A549 (cell line): ENCODE measurements around the gene TRAK2. TPM values are rescaled to one million over a fixed set of nuclear protein-coding genes. Genes with fewer than 3 reads are reported as not detected.

Experiments used
- ATAC-seq, 2 experiments: fragments of 200-7000 bp in 1 of 2; fragments of >200 bp in 1 of 2; cut with Nextera tagmentation in 1 of 2; cut with Tn5 transposase in 1 of 2; 3 replicates each; pipeline versions ENCODE4 v1.8.0 to v1.9.1; 2018 to 2020; ENCODE audit warnings: mild to moderate bottlenecking in 1 of 2, moderate library complexity in 1 of 2
- CTCF ChIA-PET: fragments of 300-600 bp; sonication (Branson Sonifier 250); formaldehyde crosslinking; extraction: SDS; loops from one replicate; lab custom pipeline; 2021; ENCODE audit warnings: antibody characterized with exemption, inconsistent platforms; lab: Yijun Ruan, JAX
- POLR2A ChIA-PET: fragments of 350-600 bp; formaldehyde crosslinking; extraction: SDS; loops from one replicate; lab custom pipeline; 2021; ENCODE audit warnings: antibody characterized with exemption, inconsistent platforms; lab: Yijun Ruan, JAX
- DNase-seq, 2 experiments: peaks; one replicate each; pipeline versions ENCODE4 v3.0.0 to v3.0.0-alpha.2; 2011 to 2016; ENCODE audit warnings: low read depth in 1 of 2, low spot score in 1 of 2
- FAIRE-seq: peaks from 2 replicates; lab custom pipeline; 2011; peaks lifted over from hg19 to GRCh38; lab: Jason Lieb, UNC
- H3K27ac ChIP-seq, 2 experiments: fragments of >200 bp; sonication (Bioruptor Twin); formaldehyde crosslinking; 3 replicates each; pipeline ENCODE4 v1.5.1; 2016 to 2017
- H3K4me1 ChIP-seq: fragments of >200 bp; sonication (Bioruptor Twin); formaldehyde crosslinking; 3 replicates; pipeline ENCODE4 v1.6.1; 2016
- H3K4me2 ChIP-seq: fragments of >200 bp; sonication (Bioruptor Twin); formaldehyde crosslinking; 3 replicates; pipeline ENCODE4 v1.6.1; 2016
- H3K4me3 ChIP-seq: fragments of >200 bp; sonication (Bioruptor Twin); formaldehyde crosslinking; 3 replicates; pipeline ENCODE4 v1.5.1; 2016
- H3K9me3 ChIP-seq: fragments of >200 bp; sonication (Bioruptor Twin); formaldehyde crosslinking; 3 replicates; pipeline ENCODE4 v1.6.1; 2016
- CBX2 ChIP-seq: fragments of 200-600 bp; sonication (generic); IDR thresholded peaks from 2 replicates; pipeline ENCODE4 v1.6.1; 2016; ENCODE audit warnings: low read depth, mild to moderate bottlenecking, borderline replicate concordance
- CHD2 ChIP-seq: fragments of 150-350 bp; IDR thresholded peaks from 2 replicates; pipeline ENCODE4 v1.6.1; 2014; ENCODE audit warnings: low read length; ENCODE audit not compliant: partially characterized antibody
- CHD4 ChIP-seq: fragments of 200-600 bp; sonication (generic); IDR thresholded peaks from 2 replicates; pipeline ENCODE4 v1.6.1; 2016; ENCODE audit warnings: antibody characterized with exemption, mild to moderate bottlenecking, borderline replicate concordance
- EHF ChIP-seq: fragments of 250-450 bp; sonication (Bioruptor Pico); IDR thresholded peaks from 2 replicates; pipeline ENCODE4 v1.5.0; 2020; ENCODE audit warnings: mild to moderate bottlenecking
- ESRRA ChIP-seq: fragments of 150-350 bp; IDR thresholded peaks from 2 replicates; pipeline ENCODE4 v1.6.1; 2014; ENCODE audit warnings: mild to moderate bottlenecking, low read length, borderline replicate concordance
- FOSL2 ChIP-seq, 2 experiments: fragments of 450-650 bp in 1 of 2; fragments of >200 bp in 1 of 2; sonication (Bioruptor Twin) in 1 of 2; formaldehyde crosslinking; IDR thresholded peaks; 2 replicates each; pipeline versions ENCODE4 v1.5.0 to v1.6.1; 2016 to 2020; ENCODE audit warnings: mild to moderate bottlenecking in 1 of 2, moderate library complexity in 1 of 2
- HDAC2 ChIP-seq: fragments of 200-600 bp; sonication (generic); IDR thresholded peaks from 2 replicates; pipeline ENCODE4 v1.6.1; 2016
- HEYL ChIP-seq: fragments of 250-450 bp; sonication (Bioruptor Pico); IDR thresholded peaks from 2 replicates; pipeline ENCODE4 v1.8.0; 2021; ENCODE audit warnings: mild to moderate bottlenecking, moderate library complexity
- JUN ChIP-seq, 2 experiments: fragments of >200 bp; sonication (Bioruptor Twin); formaldehyde crosslinking; IDR thresholded peaks; 2 replicates in 1 of 2; 3 replicates in 1 of 2; pipeline ENCODE4 v1.6.1; 2016 to 2017
- JUNB ChIP-seq: fragments of >200 bp; sonication (Bioruptor Twin); formaldehyde crosslinking; IDR thresholded peaks from 2 replicates; pipeline ENCODE4 v1.6.1; 2016
- KDM5A ChIP-seq: fragments of 200-600 bp; sonication (generic); IDR thresholded peaks from 2 replicates; pipeline ENCODE4 v1.6.1; 2016; ENCODE audit warnings: antibody characterized with exemption, mild to moderate bottlenecking
- MYC ChIP-seq: IDR thresholded peaks from 2 replicates; pipeline ENCODE4 v1.6.1; 2012; ENCODE audit warnings: mild to moderate bottlenecking, inconsistent platforms, low read length, improper control_type of control experiment, borderline replicate concordance
- PHF8 ChIP-seq: fragments of 200-600 bp; sonication (generic); IDR thresholded peaks from 2 replicates; pipeline ENCODE4 v1.6.1; 2016; ENCODE audit warnings: low read depth, mild to moderate bottlenecking, antibody characterized with exemption, moderate library complexity, borderline replicate concordance
- RNF2 ChIP-seq: fragments of 200-600 bp; sonication (generic); IDR thresholded peaks from 2 replicates; pipeline ENCODE4 v1.6.1; 2016; ENCODE audit warnings: low read depth, mild to moderate bottlenecking, antibody characterized with exemption, moderate library complexity, borderline replicate concordance
- TFCP2L1 ChIP-seq: fragments of 250-450 bp; sonication (Bioruptor Pico); IDR thresholded peaks from 2 replicates; pipeline ENCODE4 v1.5.0; 2021; ENCODE audit warnings: mild to moderate bottlenecking
- ZNF302 ChIP-seq: fragments of 250-450 bp; sonication (Bioruptor Pico); IDR thresholded peaks from 2 replicates; pipeline ENCODE4 v1.9.0; 2021; ENCODE audit warnings: inconsistent platforms, mild to moderate bottlenecking, moderate library complexity
- WGBS: methylation state at CpG from one replicate; pipeline ENCODE4 v1.1.6; 2017; ENCODE audit errors: missing lambda C conversion rate; 5-methylcytosine and 5-hydroxymethylcytosine counted together
- polyA plus RNA-seq, 4 experiments: library from polyadenylated mRNA; depleted of rRNA in 3 of 4; stranded (reverse); fragments of >200 nt; fragmentation: RNase III in 1 of 4; extraction: RNeasy Plus Mini Kit Qiagen cat#74134 plus additional on column Dnase treatment in 1 of 4; gene quantifications; 2 replicates in 3 of 4; 3 replicates in 1 of 4; pipeline ENCODE4 v1.2.3, GENCODE V29; 2011 to 2017
- TF ChIP-seq, protein P1 (sequence below): fragments of 200-600 bp; sonication (generic); IDR thresholded peaks from 2 replicates; pipeline ENCODE4 v1.6.1; 2016; ENCODE audit warnings: antibody characterized with exemption, mild to moderate bottlenecking, moderate library complexity
- TF ChIP-seq, protein P2 (sequence below): fragments of 250-450 bp; sonication (Bioruptor Pico); IDR thresholded peaks from 2 replicates; pipeline ENCODE4 v1.5.0; 2020; ENCODE audit warnings: low read depth, mild to moderate bottlenecking, moderate library complexity

Gene TRAK2
- polyA plus RNA-seq, 2 of the 4 experiments (the other 2 are of a cell fraction) = 10.2 to 22.4 TPM

GRCh38 chr2:201470821-201471731, 19.8 kb upstream of the TRAK2 start:
- 83% methylated on average over 9 of the region's 9 CpGs for WGBS
- TF ChIP-seq ZNF302 (CRISPR knock-in tag) = no peak
- TF ChIP-seq, protein P1, sequence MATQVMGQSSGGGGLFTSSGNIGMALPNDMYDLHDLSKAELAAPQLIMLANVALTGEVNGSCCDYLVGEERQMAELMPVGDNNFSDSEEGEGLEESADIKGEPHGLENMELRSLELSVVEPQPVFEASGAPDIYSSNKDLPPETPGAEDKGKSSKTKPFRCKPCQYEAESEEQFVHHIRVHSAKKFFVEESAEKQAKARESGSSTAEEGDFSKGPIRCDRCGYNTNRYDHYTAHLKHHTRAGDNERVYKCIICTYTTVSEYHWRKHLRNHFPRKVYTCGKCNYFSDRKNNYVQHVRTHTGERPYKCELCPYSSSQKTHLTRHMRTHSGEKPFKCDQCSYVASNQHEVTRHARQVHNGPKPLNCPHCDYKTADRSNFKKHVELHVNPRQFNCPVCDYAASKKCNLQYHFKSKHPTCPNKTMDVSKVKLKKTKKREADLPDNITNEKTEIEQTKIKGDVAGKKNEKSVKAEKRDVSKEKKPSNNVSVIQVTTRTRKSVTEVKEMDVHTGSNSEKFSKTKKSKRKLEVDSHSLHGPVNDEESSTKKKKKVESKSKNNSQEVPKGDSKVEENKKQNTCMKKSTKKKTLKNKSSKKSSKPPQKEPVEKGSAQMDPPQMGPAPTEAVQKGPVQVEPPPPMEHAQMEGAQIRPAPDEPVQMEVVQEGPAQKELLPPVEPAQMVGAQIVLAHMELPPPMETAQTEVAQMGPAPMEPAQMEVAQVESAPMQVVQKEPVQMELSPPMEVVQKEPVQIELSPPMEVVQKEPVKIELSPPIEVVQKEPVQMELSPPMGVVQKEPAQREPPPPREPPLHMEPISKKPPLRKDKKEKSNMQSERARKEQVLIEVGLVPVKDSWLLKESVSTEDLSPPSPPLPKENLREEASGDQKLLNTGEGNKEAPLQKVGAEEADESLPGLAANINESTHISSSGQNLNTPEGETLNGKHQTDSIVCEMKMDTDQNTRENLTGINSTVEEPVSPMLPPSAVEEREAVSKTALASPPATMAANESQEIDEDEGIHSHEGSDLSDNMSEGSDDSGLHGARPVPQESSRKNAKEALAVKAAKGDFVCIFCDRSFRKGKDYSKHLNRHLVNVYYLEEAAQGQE = no peak
- no peak for TF ChIP-seq ESRRA
- TF ChIP-seq, protein P2, sequence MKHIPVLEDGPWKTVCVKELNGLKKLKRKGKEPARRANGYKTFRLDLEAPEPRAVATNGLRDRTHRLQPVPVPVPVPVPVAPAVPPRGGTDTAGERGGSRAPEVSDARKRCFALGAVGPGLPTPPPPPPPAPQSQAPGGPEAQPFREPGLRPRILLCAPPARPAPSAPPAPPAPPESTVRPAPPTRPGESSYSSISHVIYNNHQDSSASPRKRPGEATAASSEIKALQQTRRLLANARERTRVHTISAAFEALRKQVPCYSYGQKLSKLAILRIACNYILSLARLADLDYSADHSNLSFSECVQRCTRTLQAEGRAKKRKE (CRISPR knock-in tag) = no peak
- TF ChIP-seq KDM5A = no peak
- TF ChIP-seq TFCP2L1 (CRISPR knock-in tag) = no peak
- no peak for TF ChIP-seq CBX2
- no peak for TF ChIP-seq HEYL (CRISPR knock-in tag)
- no peak for TF ChIP-seq CHD4
- no peak for TF ChIP-seq JUNB
- TF ChIP-seq PHF8 = no peak
- TF ChIP-seq MYC = no peak
- no peak for TF ChIP-seq HDAC2
- no peak for TF ChIP-seq RNF2
- no peak for TF ChIP-seq EHF (CRISPR knock-in tag)
- no peak for TF ChIP-seq JUN (IDR thresholded peaks at IDR 0.05)
- Histone ChIP-seq H3K4me2 (no peak overlapping the region), H3K27ac (no peak overlapping the region), H3K9me3 (no peaks in the 10 kb centered on the region), H3K4me1 (0 out of 3 replicates have a peak, but pooled peaks cover 4% of the 10 kb centered on the region), H3K4me3 (no peak overlapping the region)
- no peak for ATAC-seq
- no peak for FAIRE-seq
- POLR2A ChIA-PET = no interaction called here
- DNase-seq = no peak
- CTCF ChIA-PET = no interaction called here

DNA sequence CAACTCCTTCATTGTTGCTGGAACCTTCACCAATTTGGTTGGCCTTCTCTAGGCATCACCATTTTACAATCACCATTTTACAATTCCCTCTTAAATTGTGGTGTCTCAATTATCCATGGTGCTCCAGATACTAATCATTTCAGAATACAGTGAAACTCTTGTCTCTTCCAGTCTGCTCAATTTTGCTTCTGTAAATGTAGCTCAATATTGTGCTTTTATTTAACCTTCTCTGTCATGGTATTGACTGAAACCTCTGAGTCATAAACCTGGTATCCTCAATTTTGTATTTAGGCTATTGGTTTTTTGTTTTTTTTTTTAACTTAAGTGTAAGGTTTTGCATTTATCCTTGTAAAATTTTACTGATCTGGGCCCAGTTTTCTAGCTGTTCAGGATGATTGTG, 16.4 kb upstream of the TRAK2 start:
- ChIA-PET POLR2A (interaction anchor here (0.6 kb wide), 1 partner anchor 44 kb away, joined by 3 read pairs; no protein-coding TSS in a partner anchor), CTCF (no interaction called here)
- H3K4me1 ChIP-seq = 0 out of 3 replicates have a peak, but pooled peaks cover 4% of the 10 kb centered on the region
- H3K4me3 ChIP-seq = no peak overlapping the region
- no peak for FAIRE-seq
- H3K9me3 ChIP-seq = no peaks in the 10 kb centered on the region
- TF ChIP-seq CHD4 (no peak), PHF8 (no peak), FOSL2 (IDR thresholded peaks at IDR 0.05) (no peak), FOSL2 (CRISPR knock-in tag; IDR thresholded peaks at IDR 0.05) (no peak), TFCP2L1 (CRISPR knock-in tag) (no peak), CHD2 (no peak)
- TF ChIP-seq, protein P2 (CRISPR knock-in tag) = no peak
- no peak for ATAC-seq
- no peak overlapping the region for H3K4me2 ChIP-seq
- H3K27ac ChIP-seq = no peak overlapping the region
- DNase-seq = no peak
